CD4-positive, CD25-positive, alpha-beta regulatory T cell (primary cell): ENCODE results near the gene RET. TPM values are rescaled to one million over a fixed set of nuclear protein-coding genes. Genes with fewer than 3 reads are reported as not detected.
A peak's percentile ranks its signal among the peaks of the same experiment; 100 is the strongest.

Experiments
- ATAC-seq, 2 donors: fragments of 150-1000 bp; cut with Tn5 transposase; one replicate each; pipeline ENCODE4 v1.10.0; 2021; ENCODE audit warnings: low read depth in 2 of 2, moderate number of reproducible peaks in 2 of 2, moderate library complexity in 1 of 2
- DNase-seq, 3 donors: peaks; one replicate each; pipeline versions ENCODE4 v3.0.0 to v3.0.0-alpha.2; 2012 to 2022; ENCODE audit warnings: mixed read lengths in 1 of 3
- H3K27ac ChIP-seq: one replicate; pipeline ENCODE4 v1.7.0; 2013; ENCODE audit warnings: mild to moderate bottlenecking, low read length; ENCODE audit not compliant: insufficient read depth, poor library complexity, severe bottlenecking
- H3K27me3 ChIP-seq: one replicate; pipeline ENCODE4 v1.7.0; 2013; ENCODE audit warnings: low read length; ENCODE audit not compliant: control insufficient read depth, insufficient read depth
- H3K36me3 ChIP-seq: one replicate; pipeline ENCODE4 v1.7.0; 2013; ENCODE audit warnings: mild to moderate bottlenecking, low read length, moderate library complexity; ENCODE audit not compliant: control insufficient read depth, insufficient read depth
- H3K4me1 ChIP-seq: 2 replicates; pipeline ENCODE4 v1.7.0; 2013; ENCODE audit warnings: mild to moderate bottlenecking, low read length; ENCODE audit not compliant: insufficient read depth, control insufficient read depth, poor library complexity, severe bottlenecking
- H3K4me3 ChIP-seq: one replicate; pipeline ENCODE4 v1.7.0; 2013; ENCODE audit warnings: low read depth, mild to moderate bottlenecking, low read length, moderate library complexity
- H3K9me3 ChIP-seq, 2 experiments: 1 replicate in 1 of 2; 2 replicates in 1 of 2; pipeline ENCODE4 v1.7.0; 2013; ENCODE audit warnings: low read length in 2 of 2, mild to moderate bottlenecking in 1 of 2, moderate library complexity in 1 of 2; ENCODE audit not compliant: control insufficient read depth in 2 of 2
- H3K27ac Mint-ChIP-seq, 3 donors: one replicate each; pipeline ENCODE4 v1.8.0; 2020 to 2022; ENCODE audit warnings: mild to moderate bottlenecking in 3 of 3, mixed read lengths in 3 of 3, moderate library complexity in 2 of 3
- H3K27me3 Mint-ChIP-seq: one replicate; pipeline ENCODE4 v1.8.0; 2022; ENCODE audit warnings: mild to moderate bottlenecking, mixed read lengths
- H3K36me3 Mint-ChIP-seq: one replicate; pipeline ENCODE4 v1.8.0; 2020; ENCODE audit warnings: mixed read lengths
- H3K4me1 Mint-ChIP-seq, 4 donors: one replicate each; pipeline ENCODE4 v1.8.0; 2020 to 2022; ENCODE audit warnings: mixed read lengths in 4 of 4, mild to moderate bottlenecking in 1 of 4
- H3K4me3 Mint-ChIP-seq, 4 donors: one replicate each; pipeline ENCODE4 v1.8.0; 2020 to 2022; ENCODE audit warnings: mild to moderate bottlenecking in 4 of 4, mixed read lengths in 4 of 4, moderate library complexity in 3 of 4
- H3K9me3 Mint-ChIP-seq, 7 donors: one replicate each; pipeline ENCODE4 v1.8.0; 2020 to 2022; ENCODE audit warnings: mixed read lengths in 7 of 7, mild to moderate bottlenecking in 3 of 7, moderate library complexity in 2 of 7
- polyA plus RNA-seq, 4 donors: library from polyadenylated mRNA; unstranded; fragments of 300-500 nt; fragmentation: Illumina TruSeq; gene quantifications; one replicate each; pipeline ENCODE4 v1.2.3, GENCODE V29; 2021
- total RNA-seq: library from RNA; stranded (reverse); gene quantifications from one replicate; pipeline ENCODE4 v1.2.3, GENCODE V29; 2022

RET gene
- total and polyA plus RNA-seq, 5 donors from 2014 or later = 0.37 TPM; not detected in 4

DNA sequence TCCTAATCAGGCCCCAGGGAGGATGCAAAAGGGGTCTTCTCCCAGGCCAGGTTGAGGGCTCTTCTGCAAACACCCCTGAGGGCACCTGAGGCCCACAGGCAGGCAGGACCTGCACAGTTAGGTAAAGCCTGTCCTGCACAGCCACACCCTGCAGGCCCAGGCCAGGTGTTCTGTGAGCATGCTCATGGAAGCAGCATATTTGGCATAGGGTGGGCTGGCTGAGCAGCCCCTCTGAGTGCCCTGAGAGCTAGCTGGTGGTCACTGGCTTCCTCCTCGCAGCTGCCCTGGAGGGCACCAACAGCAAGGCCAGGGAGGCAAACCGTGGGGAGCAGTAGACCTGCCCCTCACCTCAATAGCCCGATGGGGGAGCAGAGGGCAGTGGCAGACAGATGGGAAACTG, 3.7 kb upstream of the RET start:
- no peak for ATAC-seq
- H3K27me3 Mint-ChIP-seq = peaks cover 20% of the 10 kb centered on the region
- H3K4me1 Mint-ChIP-seq = peaks cover 0 to 11% (median 0%) of the 10 kb centered on the region in 4 donors
- Histone ChIP-seq H3K4me3 (no peak overlapping the region), H3K36me3 (no peaks in the 10 kb centered on the region), H3K27me3 (peaks cover 3% of the 10 kb centered on the region), H3K27ac (no peak overlapping the region), H3K4me1 (no peaks in the 10 kb centered on the region), H3K9me3 (no peaks in the 10 kb centered on the region)
- no peak for DNase-seq
- no peak overlapping the region for H3K27ac Mint-ChIP-seq
- H3K9me3 Mint-ChIP-seq = no peaks in the 10 kb centered on the region
- no peak overlapping the region for H3K4me3 Mint-ChIP-seq
- no peaks in the 10 kb centered on the region for H3K36me3 Mint-ChIP-seq

- Histone ChIP-seq H3K4me3 (no peak overlapping the region), H3K36me3 (no peaks in the 10 kb centered on the region), H3K27ac (no peak overlapping the region), H3K27me3 (peaks cover 3% of the 10 kb centered on the region), H3K9me3 (no peaks in the 10 kb centered on the region), H3K4me1 (no peaks in the 10 kb centered on the region)
- no peak for ATAC-seq
- peaks cover 23% of the 10 kb centered on the region for H3K27me3 Mint-ChIP-seq
- no peak overlapping the region for H3K4me3 Mint-ChIP-seq
- no peaks in the 10 kb centered on the region for H3K36me3 Mint-ChIP-seq
- H3K4me1 Mint-ChIP-seq = peaks cover 0 to 12% (median 0%) of the 10 kb centered on the region in 4 donors
- H3K27ac Mint-ChIP-seq = no peak overlapping the region
- DNase-seq = no peak
- no peaks in the 10 kb centered on the region for H3K9me3 Mint-ChIP-seq
These were observed 3.1 kb upstream of the RET start for GRCh38 chr10:43073721-43074120.

- H3K9me3 Mint-ChIP-seq = no peaks in the 10 kb centered on the region
- Histone ChIP-seq H3K4me1 (no peaks in the 10 kb centered on the region), H3K9me3 (no peaks in the 10 kb centered on the region), H3K27ac (no peak overlapping the region), H3K4me3 (no peak overlapping the region), H3K36me3 (no peaks in the 10 kb centered on the region), H3K27me3 (peaks cover 6% of the 10 kb centered on the region)
- DNase-seq (no peak), ATAC-seq (no peak)
- H3K4me1 Mint-ChIP-seq = peaks cover 0 to 14% (median 0%) of the 10 kb centered on the region in 4 donors
- H3K27me3 Mint-ChIP-seq = peaks cover 23% of the 10 kb centered on the region
- no peaks in the 10 kb centered on the region for H3K36me3 Mint-ChIP-seq
- H3K4me3 Mint-ChIP-seq = no peak overlapping the region
- H3K27ac Mint-ChIP-seq = peak overlapping the region in 1 of 3 donors; percentile 66
These were observed 2.5 kb upstream of the RET start for GRCh38 chr10:43074409-43074808.

DNA sequence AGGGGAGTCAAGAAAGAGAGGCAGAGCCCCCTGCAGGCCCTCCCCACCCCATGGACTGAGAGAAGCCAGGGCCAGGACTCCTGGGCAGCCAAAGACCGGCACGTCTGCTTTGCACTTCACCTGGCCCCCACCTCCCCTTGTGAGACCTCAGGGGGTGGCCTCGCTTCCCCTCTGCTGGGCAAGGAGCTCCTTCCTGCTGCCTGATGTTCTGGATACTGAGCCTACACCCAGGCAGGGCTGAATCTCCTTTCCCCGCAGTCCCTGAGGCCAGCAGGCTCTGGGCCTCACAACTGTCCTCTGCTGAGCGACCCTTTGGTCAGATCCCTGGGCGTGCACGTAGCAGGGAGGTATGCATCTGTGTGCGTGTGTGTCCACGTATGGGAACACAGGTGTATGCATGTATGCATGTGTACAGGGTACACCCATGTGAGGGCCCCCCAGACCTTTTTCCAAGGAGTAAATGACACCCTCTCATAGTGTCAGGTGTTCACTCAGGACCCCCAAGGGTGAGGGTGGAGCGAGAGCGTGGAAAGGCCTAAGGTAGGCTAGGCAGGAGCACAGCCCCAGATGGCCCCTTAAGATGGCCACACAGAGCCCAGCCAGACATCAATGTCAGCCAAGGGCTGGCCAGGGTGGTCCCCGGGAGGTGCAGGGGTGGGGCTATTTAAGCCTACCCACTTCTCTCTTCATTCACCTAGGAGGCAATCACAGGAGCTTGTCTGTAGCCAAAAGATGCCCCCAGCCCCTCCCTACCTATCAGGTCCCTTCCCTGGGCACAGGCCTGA, 1.9 kb upstream of the RET start:
- no peaks in the 10 kb centered on the region for H3K9me3 ChIP-seq
- Mint-ChIP-seq H3K36me3 (no peaks in the 10 kb centered on the region), H3K9me3 (no peaks in the 10 kb centered on the region), H3K27ac (peak overlapping the region in 1 of 3 donors; percentile 66), H3K27me3 (peaks cover 28% of the 10 kb centered on the region), H3K4me3 (peak overlapping the region in 2 of 4 donors; percentile 9 to 44), H3K4me1 (peaks cover 0 to 14% (median 0%) of the 10 kb centered on the region in 4 donors)
- no peak for ATAC-seq
- no peaks in the 10 kb centered on the region for H3K4me1 ChIP-seq
- no peak for DNase-seq
- H3K27me3 ChIP-seq = peaks cover 6% of the 10 kb centered on the region
- no peak overlapping the region for H3K27ac ChIP-seq
- no peak overlapping the region for H3K4me3 ChIP-seq
- H3K36me3 ChIP-seq = no peaks in the 10 kb centered on the region

GRCh38 chr10:43075612-43076003, 1.3 kb upstream of the RET start:
- ATAC-seq = no peak
- peaks cover 29% of the 10 kb centered on the region for H3K27me3 Mint-ChIP-seq

DNA sequence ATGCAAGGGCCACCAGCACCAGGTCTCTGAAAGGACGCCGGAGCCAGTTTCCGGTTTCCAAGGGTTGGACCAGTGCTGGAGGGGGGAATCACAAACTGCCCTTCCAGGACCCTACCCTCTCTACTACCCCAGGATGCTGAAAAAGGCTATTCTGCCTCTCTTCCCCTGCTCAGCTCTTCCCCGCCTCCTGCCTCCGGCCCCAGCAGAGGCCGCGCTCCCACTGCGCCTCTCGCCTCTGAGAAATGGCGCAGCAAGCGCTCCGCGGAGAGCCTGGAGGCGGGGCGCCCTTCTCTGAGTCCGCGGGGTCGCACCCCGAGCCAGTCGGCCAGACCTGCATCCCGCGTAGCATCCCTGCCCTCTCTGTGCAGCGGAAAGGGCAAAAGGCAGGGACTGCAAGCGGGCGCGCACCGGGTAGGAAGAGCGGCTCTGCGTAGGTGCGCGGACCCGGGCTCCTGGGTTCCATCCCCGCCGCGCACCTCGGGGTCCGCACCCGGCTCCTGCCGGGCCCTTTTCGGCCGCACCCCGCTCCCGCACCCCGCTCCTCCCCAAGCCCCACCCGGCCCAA, 476 bp upstream of the RET start:
- no peak for ATAC-seq
- Mint-ChIP-seq H3K4me1 (peaks cover 0 to 14% (median 0%) of the 10 kb centered on the region in 4 donors), H3K36me3 (no peaks in the 10 kb centered on the region), H3K9me3 (no peaks in the 10 kb centered on the region), H3K27me3 (peaks cover 29% of the 10 kb centered on the region), H3K4me3 (peak overlapping the region in 1 of 4 donors; percentile 40), H3K27ac (no peak overlapping the region)
- Histone ChIP-seq H3K27me3 (peaks cover 6% of the 10 kb centered on the region), H3K27ac (no peak overlapping the region), H3K4me1 (no peaks in the 10 kb centered on the region), H3K9me3 (no peaks in the 10 kb centered on the region), H3K4me3 (no peak overlapping the region), H3K36me3 (no peaks in the 10 kb centered on the region)
- DNase-seq = peak in 1 of 3 donors; percentile 22

More at GRCh38 chr10:43075612-43076003, 1.3 kb upstream of the RET start:
- peaks cover 6% of the 10 kb centered on the region for H3K27me3 ChIP-seq
- Mint-ChIP-seq H3K4me3 (no peak overlapping the region), H3K27ac (no peak overlapping the region), H3K9me3 (no peaks in the 10 kb centered on the region), H3K36me3 (no peaks in the 10 kb centered on the region), H3K4me1 (peaks cover 0 to 14% (median 0%) of the 10 kb centered on the region in 4 donors)
- no peak overlapping the region for H3K27ac ChIP-seq
- H3K4me3 ChIP-seq = no peak overlapping the region
- DNase-seq = no peak
- no peaks in the 10 kb centered on the region for H3K4me1 ChIP-seq
- H3K36me3 ChIP-seq = no peaks in the 10 kb centered on the region
- H3K9me3 ChIP-seq = no peaks in the 10 kb centered on the region

GRCh38 chr10:43077421-43078171, 727 bp downstream of the RET start:
- no peaks in the 10 kb centered on the region for H3K9me3 Mint-ChIP-seq
- Histone ChIP-seq H3K4me3 (no peak overlapping the region), H3K36me3 (no peaks in the 10 kb centered on the region), H3K27ac (no peak overlapping the region), H3K4me1 (no peaks in the 10 kb centered on the region), H3K27me3 (peaks cover 6% of the 10 kb centered on the region), H3K9me3 (no peaks in the 10 kb centered on the region)
- H3K27ac Mint-ChIP-seq = no peak overlapping the region
- peak overlapping the region in 3 of 4 donors; percentile 52 to 71 (median 65) for H3K4me3 Mint-ChIP-seq
- DNase-seq = no peak
- H3K36me3 Mint-ChIP-seq = no peaks in the 10 kb centered on the region
- ATAC-seq = no peak
- peaks cover 0 to 14% (median 0%) of the 10 kb centered on the region in 4 donors for H3K4me1 Mint-ChIP-seq
- peaks cover 25% of the 10 kb centered on the region for H3K27me3 Mint-ChIP-seq
